SU-DHL-6 (cell line): ENCODE results near the gene ARVCF.

Experiments
- EZH2phosphoT487 ChIP-seq: fragments of 200-600 bp; sonication (generic), shearing (Covaris generic); conservative IDR thresholded peaks from 2 replicates; pipeline ENCODE4 v1.6.1; 2018; ENCODE audit warnings: mild to moderate bottlenecking, antibody characterized with exemption, low read length, moderate library complexity, mixed read lengths
- TF ChIP-seq, protein P1 (sequence below): fragments of 200-600 bp; sonication (generic); IDR thresholded peaks from one replicate; pipeline ENCODE4 v1.5.1; 2017; ENCODE audit warnings: antibody characterized with exemption, mild to moderate bottlenecking, low read length, moderate library complexity; ENCODE audit not compliant: insufficient read depth, poor library complexity, severe bottlenecking

DNA sequence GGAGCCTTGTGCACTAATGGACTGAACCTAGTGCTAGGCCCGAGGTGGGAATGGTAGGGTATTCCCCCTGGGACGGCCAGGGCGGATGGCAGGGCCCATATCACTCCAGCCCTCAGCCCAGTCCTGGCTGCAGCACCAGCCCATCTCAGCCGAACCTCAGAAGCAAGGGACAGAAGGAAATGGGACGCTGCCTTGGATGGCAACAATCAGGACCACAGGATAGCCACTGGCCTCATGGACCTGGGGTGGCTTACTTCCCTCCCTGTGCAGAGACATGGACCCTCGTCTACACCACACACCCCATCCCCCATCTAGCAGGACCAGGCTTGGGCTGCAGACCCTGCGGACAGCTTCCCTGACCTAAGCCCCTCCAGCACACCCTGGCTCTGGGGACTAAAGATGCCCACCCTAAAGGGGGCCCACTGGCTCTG, 24.1 kb downstream of the ARVCF start:
- no peak for TF ChIP-seq EZH2phosphoT487
- TF ChIP-seq, protein P1, sequence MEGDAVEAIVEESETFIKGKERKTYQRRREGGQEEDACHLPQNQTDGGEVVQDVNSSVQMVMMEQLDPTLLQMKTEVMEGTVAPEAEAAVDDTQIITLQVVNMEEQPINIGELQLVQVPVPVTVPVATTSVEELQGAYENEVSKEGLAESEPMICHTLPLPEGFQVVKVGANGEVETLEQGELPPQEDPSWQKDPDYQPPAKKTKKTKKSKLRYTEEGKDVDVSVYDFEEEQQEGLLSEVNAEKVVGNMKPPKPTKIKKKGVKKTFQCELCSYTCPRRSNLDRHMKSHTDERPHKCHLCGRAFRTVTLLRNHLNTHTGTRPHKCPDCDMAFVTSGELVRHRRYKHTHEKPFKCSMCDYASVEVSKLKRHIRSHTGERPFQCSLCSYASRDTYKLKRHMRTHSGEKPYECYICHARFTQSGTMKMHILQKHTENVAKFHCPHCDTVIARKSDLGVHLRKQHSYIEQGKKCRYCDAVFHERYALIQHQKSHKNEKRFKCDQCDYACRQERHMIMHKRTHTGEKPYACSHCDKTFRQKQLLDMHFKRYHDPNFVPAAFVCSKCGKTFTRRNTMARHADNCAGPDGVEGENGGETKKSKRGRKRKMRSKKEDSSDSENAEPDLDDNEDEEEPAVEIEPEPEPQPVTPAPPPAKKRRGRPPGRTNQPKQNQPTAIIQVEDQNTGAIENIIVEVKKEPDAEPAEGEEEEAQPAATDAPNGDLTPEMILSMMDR, result no peak
